HG03354 (cell line): ENCODE results near the gene BICC1.

Experiments used
- ATAC-seq: cut with Tn5 transposase; IDR thresholded peaks from one replicate; pipeline ENCODE4 v1.9.1; 2021; ENCODE audit warnings: mild to moderate bottlenecking; ENCODE audit not compliant: unreplicated experiment, poor library complexity, severe bottlenecking

Gene BICC1

GRCh38 chr10:58555930-58556311 lies 43.2 kb downstream of the BICC1 start:
- ATAC-seq, result peak; percentile 55

GRCh38 chr10:58556516-58557165 lies 44.0 kb downstream of the BICC1 start:
- ATAC-seq, result no peak

GRCh38 chr10:58557714-58558113 lies 45.0 kb downstream of the BICC1 start:
- no peak for ATAC-seq

- no peak for ATAC-seq
Observed at GRCh38 chr10:58560068-58560467, 47.4 kb downstream of the BICC1 start.

- no peak for ATAC-seq
Observed at GRCh38 chr10:58565271-58565670, 52.6 kb downstream of the BICC1 start.

- no peak for ATAC-seq
Observed at GRCh38 chr10:58567652-58568051, 55.0 kb downstream of the BICC1 start.

- ATAC-seq, result no peak
Observed at GRCh38 chr10:58568428-58568935, 55.8 kb downstream of the BICC1 start.

GRCh38 chr10:58570307-58570723 lies 57.6 kb downstream of the BICC1 start:
- no peak for ATAC-seq

- ATAC-seq, result no peak
Observed at GRCh38 chr10:58570979-58571378, 58.3 kb downstream of the BICC1 start.

GRCh38 chr10:58573144-58573543 lies 60.5 kb downstream of the BICC1 start:
- no peak for ATAC-seq

GRCh38 chr10:58574058-58574457 lies 61.4 kb downstream of the BICC1 start:
- ATAC-seq, result no peak

- ATAC-seq, result no peak
Observed at GRCh38 chr10:58575491-58575890, 62.8 kb downstream of the BICC1 start.

GRCh38 chr10:58576751-58577436 lies 64.2 kb downstream of the BICC1 start:
- no peak for ATAC-seq

- ATAC-seq, result no peak
Observed at GRCh38 chr10:58577437-58577777, 64.7 kb downstream of the BICC1 start.

GRCh38 chr10:58578366-58578765 lies 65.7 kb downstream of the BICC1 start:
- ATAC-seq, result no peak

GRCh38 chr10:58579011-58579655 lies 66.5 kb downstream of the BICC1 start:
- no peak for ATAC-seq

GRCh38 chr10:58582045-58582444 lies 69.4 kb downstream of the BICC1 start:
- no peak for ATAC-seq

GRCh38 chr10:58585435-58585834 lies 72.8 kb downstream of the BICC1 start:
- ATAC-seq, result no peak

GRCh38 chr10:58586282-58587245 lies 73.9 kb downstream of the BICC1 start:
- ATAC-seq, result no peak

- no peak for ATAC-seq
Observed at GRCh38 chr10:58587676-58588075, 75.0 kb downstream of the BICC1 start.
